ENCODE results near the gene PDZD4.

The PDZD4 gene

GRCh38 chrX:153781428-153782047, 48.8 kb downstream of the PDZD4 start:
- DNase-seq: no peak

GRCh38 chrX:153780678-153781427, 49.5 kb downstream of the PDZD4 start, which contains the start of gene SRPK3:
SRPK3 (plus strand) TSS chrX:153781041; CDS start chrX:153781087, 46 bp downstream.
- no peak for DNase-seq

GRCh38 chrX:153779891-153780677, 50.3 kb downstream of the PDZD4 start:
- DNase-seq: no peak

GRCh38 chrX:153778684-153779101, 51.7 kb downstream of the PDZD4 start:
- no peak for DNase-seq

- DNase-seq: no peak
Measured at GRCh38 chrX:153778181-153778580, 52.2 kb downstream of the PDZD4 start.

- DNase-seq: no peak
Measured at GRCh38 chrX:153777261-153778090, 52.9 kb downstream of the PDZD4 start.

- DNase-seq: no peak
Measured at GRCh38 chrX:153776611-153777045, 53.7 kb downstream of the PDZD4 start.

- no peak for DNase-seq
Measured at GRCh38 chrX:153776120-153776599, 54.2 kb downstream of the PDZD4 start.

- no peak for DNase-seq
Measured at GRCh38 chrX:153775293-153776119, 54.8 kb downstream of the PDZD4 start.

- no peak for DNase-seq
Measured at GRCh38 chrX:153774576-153775292, 55.6 kb downstream of the PDZD4 start.

- no peak for DNase-seq
Measured at GRCh38 chrX:153773741-153774575, 56.4 kb downstream of the PDZD4 start.

- no peak for DNase-seq
Measured at GRCh38 chrX:153773218-153773611, 57.1 kb downstream of the PDZD4 start.

GRCh38 chrX:153772316-153773217, 57.8 kb downstream of the PDZD4 start:
- no peak for DNase-seq

GRCh38 chrX:153771415-153772315, 58.7 kb downstream of the PDZD4 start:
- no peak for DNase-seq

GRCh38 chrX:153770601-153771414, 59.5 kb downstream of the PDZD4 start:
- DNase-seq: no peak

GRCh38 chrX:153769865-153770600, 60.3 kb downstream of the PDZD4 start:
- no peak for DNase-seq

All from DMS79 (cell line).